Keratinocyte (primary cell): ENCODE measurements around the gene PACC1. TPM values are rescaled to one million over a fixed set of nuclear protein-coding genes. Genes with fewer than 3 reads are reported as not detected.

Source experiments
- DNase-seq: peaks from one replicate; pipeline ENCODE4 v3.0.0-alpha.2; 2011; ENCODE audit warnings: low read depth, missing footprints, low spot score
- FAIRE-seq: peaks from 2 replicates; lab custom pipeline; 2011; peaks lifted over from hg19 to GRCh38; lab: Jason Lieb, UNC
- H2AFZ ChIP-seq: 2 replicates; pipeline ENCODE4 v1.6.0; 2012; ENCODE audit warnings: low read length, control low read depth, inconsistent platforms; ENCODE audit not compliant: control insufficient read depth
- H3K27ac ChIP-seq: 2 replicates; pipeline ENCODE4 v1.5.1; 2011; ENCODE audit warnings: low read length; ENCODE audit not compliant: control insufficient read depth, insufficient read depth
- H3K27me3 ChIP-seq: 3 replicates; pipeline ENCODE4 v1.6.0; 2011; ENCODE audit warnings: low read length; ENCODE audit not compliant: control insufficient read depth, insufficient read depth; ENCODE audit errors: extremely low read depth
- H3K36me3 ChIP-seq, 2 experiments: 2 replicates in 1 of 2; 3 replicates in 1 of 2; pipeline ENCODE4 v1.5.1; 2011; ENCODE audit warnings: low read length in 2 of 2, mild to moderate bottlenecking in 1 of 2; ENCODE audit not compliant: control insufficient read depth in 2 of 2, insufficient read depth in 2 of 2; ENCODE audit errors: extremely low read depth in 1 of 2
- H3K4me1 ChIP-seq: 3 replicates; pipeline ENCODE4 v1.5.1; 2011; ENCODE audit warnings: low read length; ENCODE audit not compliant: control insufficient read depth, insufficient read depth; ENCODE audit errors: extremely low read depth
- H3K4me2 ChIP-seq: 3 replicates; pipeline ENCODE4 v1.6.0; 2011; ENCODE audit warnings: low read depth, low read length; ENCODE audit not compliant: control insufficient read depth, insufficient read depth; ENCODE audit errors: extremely low read depth
- H3K4me3 ChIP-seq, 3 experiments: fragments of 200-600 bp in 1 of 3; sonication (generic) in 1 of 3; 2 replicates in 2 of 3; 3 replicates in 1 of 3; pipeline ENCODE4 v1.5.1; 2011 to 2016; ENCODE audit warnings: low read length in 3 of 3, mild to moderate bottlenecking in 3 of 3, control low read depth in 2 of 3, inconsistent platforms in 1 of 3, low read depth in 1 of 3, mixed read lengths in 1 of 3, mixed run types in 1 of 3, moderate library complexity in 1 of 3; ENCODE audit not compliant: control insufficient read depth in 2 of 3, insufficient read depth in 2 of 3; ENCODE audit errors: extremely low read depth in 1 of 3
- H3K79me2 ChIP-seq: 2 replicates; pipeline ENCODE4 v1.6.0; 2012; ENCODE audit warnings: low read length; ENCODE audit not compliant: control insufficient read depth, insufficient read depth
- H3K9ac ChIP-seq: 3 replicates; pipeline ENCODE4 v1.6.0; 2011; ENCODE audit warnings: low read length; ENCODE audit not compliant: control insufficient read depth, insufficient read depth; ENCODE audit errors: extremely low read depth
- H3K9me1 ChIP-seq: 3 replicates; pipeline ENCODE4 v1.6.0; 2011; ENCODE audit warnings: low read length; ENCODE audit not compliant: control insufficient read depth, insufficient read depth; ENCODE audit errors: extremely low read depth
- H3K9me3 ChIP-seq: 2 replicates; pipeline ENCODE4 v1.5.1; 2012; ENCODE audit warnings: low read depth, low read length; ENCODE audit not compliant: control insufficient read depth
- H4K20me1 ChIP-seq: 3 replicates; pipeline ENCODE4 v1.6.0; 2011; ENCODE audit warnings: low read length; ENCODE audit not compliant: control insufficient read depth, insufficient read depth; ENCODE audit errors: extremely low read depth
- EZH2 ChIP-seq: IDR thresholded peaks from one replicate; pipeline ENCODE4 v1.6.1; 2012; ENCODE audit warnings: inconsistent platforms, mild to moderate bottlenecking, low read length, moderate library complexity
- dilution Hi-C: fragments of 300-500 bp; cut with MboI; formaldehyde crosslinking; loops from one replicate; pipeline ENCODE4 v1.7.0; 2020; ENCODE audit warnings: low sequenced_read_pairs; ENCODE audit not compliant: extremely low pct_ligation_motif_present
- polyA plus RNA-seq, 5 experiments: library from polyadenylated mRNA; depleted of rRNA in 3 of 5; stranded (reverse) in 3 of 5; stranded (forward) in 1 of 5; unstranded in 1 of 5; fragments of >200 nt; gene quantifications; 1 replicate in 1 of 5; 2 replicates in 3 of 5; 3 replicates in 1 of 5; pipeline versions ENCODE4 v1.2.1 to v1.2.3, GENCODE V29; 2011 to 2012; ENCODE audit warnings: missing spikeins in 2 of 5, low read depth in 1 of 5, low replicate concordance in 1 of 5
- TF ChIP-seq, protein P1 (sequence below), 3 experiments: IDR thresholded peaks in 1 of 3; conservative IDR thresholded peaks in 1 of 3; optimal IDR thresholded peaks in 1 of 3; 2 replicates in 2 of 3; 3 replicates in 1 of 3; pipeline versions ENCODE3 to v1.5.1; 2011; ENCODE audit warnings: low read length in 3 of 3, mild to moderate bottlenecking in 3 of 3, moderate library complexity in 2 of 3, control low read depth in 1 of 3, inconsistent platforms in 1 of 3; ENCODE audit not compliant: insufficient read depth in 2 of 3; ENCODE audit errors: extremely low read depth in 1 of 3

The PACC1 gene
- polyA plus RNA-seq, 1 donor (not counting 4 experiments of a cell fraction or from before 2014, with no cell fraction given), result 12.7 TPM

DNA sequence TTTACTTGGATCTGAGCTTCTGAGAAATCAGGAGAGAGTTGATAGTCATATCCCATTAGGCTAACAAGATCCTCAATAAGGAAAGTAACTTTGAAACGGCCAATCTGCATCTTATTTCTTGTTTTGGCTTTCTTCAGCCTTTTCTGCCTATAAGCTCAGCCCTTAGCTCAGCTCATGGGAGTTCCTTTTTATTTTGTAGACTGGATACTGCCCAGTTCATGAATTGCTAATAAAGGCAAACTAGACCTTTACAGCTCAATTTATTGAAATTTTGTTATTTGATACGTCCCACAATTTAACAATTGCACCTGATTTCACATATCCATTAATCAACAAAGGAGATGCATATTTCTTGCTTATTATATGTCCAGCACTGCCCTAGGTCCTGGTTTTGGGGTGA lies 40.7 kb upstream of the PACC1 start:
- no peaks in the 10 kb centered on the region for H3K9me3 ChIP-seq
- H3K79me2 ChIP-seq, result no peaks in the 10 kb centered on the region
- H3K27me3 ChIP-seq, result no peaks in the 10 kb centered on the region
- H3K4me3 ChIP-seq, result no peak overlapping the region
- H3K4me1 ChIP-seq, result no peaks in the 10 kb centered on the region
- no peaks in the 10 kb centered on the region for H4K20me1 ChIP-seq
- H3K36me3 ChIP-seq, result no peaks in the 10 kb centered on the region
- FAIRE-seq (no peak), DNase-seq (no peak)
- H3K9me1 ChIP-seq, result no peaks in the 10 kb centered on the region
- dilution Hi-C loops, result no loop called here
- no peak overlapping the region for H3K27ac ChIP-seq
- no peak overlapping the region for H3K4me2 ChIP-seq
- H3K9ac ChIP-seq, result no peak overlapping the region
- no peak for TF ChIP-seq EZH2
- TF ChIP-seq, protein P1, sequence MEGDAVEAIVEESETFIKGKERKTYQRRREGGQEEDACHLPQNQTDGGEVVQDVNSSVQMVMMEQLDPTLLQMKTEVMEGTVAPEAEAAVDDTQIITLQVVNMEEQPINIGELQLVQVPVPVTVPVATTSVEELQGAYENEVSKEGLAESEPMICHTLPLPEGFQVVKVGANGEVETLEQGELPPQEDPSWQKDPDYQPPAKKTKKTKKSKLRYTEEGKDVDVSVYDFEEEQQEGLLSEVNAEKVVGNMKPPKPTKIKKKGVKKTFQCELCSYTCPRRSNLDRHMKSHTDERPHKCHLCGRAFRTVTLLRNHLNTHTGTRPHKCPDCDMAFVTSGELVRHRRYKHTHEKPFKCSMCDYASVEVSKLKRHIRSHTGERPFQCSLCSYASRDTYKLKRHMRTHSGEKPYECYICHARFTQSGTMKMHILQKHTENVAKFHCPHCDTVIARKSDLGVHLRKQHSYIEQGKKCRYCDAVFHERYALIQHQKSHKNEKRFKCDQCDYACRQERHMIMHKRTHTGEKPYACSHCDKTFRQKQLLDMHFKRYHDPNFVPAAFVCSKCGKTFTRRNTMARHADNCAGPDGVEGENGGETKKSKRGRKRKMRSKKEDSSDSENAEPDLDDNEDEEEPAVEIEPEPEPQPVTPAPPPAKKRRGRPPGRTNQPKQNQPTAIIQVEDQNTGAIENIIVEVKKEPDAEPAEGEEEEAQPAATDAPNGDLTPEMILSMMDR (optimal IDR thresholded peaks at IDR 0.05 in 1 of 3, IDR thresholded peaks at IDR 0.05 in 1 of 3, conservative IDR thresholded peaks at IDR 0.05 in 1 of 3; ENCODE audit: extremely low read depth in 1 of 3, insufficient read depth in 2 of 3, low read length in 3 of 3), result no peak
- no peak overlapping the region for H2AFZ ChIP-seq

DNA sequence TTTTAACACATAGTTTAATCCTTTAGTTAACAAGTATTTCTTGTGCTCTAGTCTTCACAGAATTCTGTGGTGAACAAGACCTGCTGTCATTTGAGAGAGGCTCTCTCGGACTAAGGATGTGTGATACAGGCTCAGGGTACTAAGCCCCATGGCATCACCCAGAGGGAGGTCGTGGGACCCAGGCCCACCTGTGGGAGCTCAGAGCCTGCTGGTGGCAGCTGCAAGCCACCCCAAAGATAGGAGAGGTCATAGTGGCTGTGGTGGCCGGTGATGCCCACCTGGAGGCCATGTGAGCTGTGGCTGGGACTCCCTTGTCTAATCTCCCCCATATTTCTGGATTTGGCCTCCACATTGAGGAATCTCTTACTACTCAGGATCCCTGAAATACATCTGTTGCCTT lies 40.1 kb upstream of the PACC1 start:
- Histone ChIP-seq H3K27me3 (no peaks in the 10 kb centered on the region), H3K4me2 (no peak overlapping the region), H3K9me1 (no peaks in the 10 kb centered on the region), H3K9ac (no peak overlapping the region), H3K9me3 (no peaks in the 10 kb centered on the region), H3K4me1 (no peaks in the 10 kb centered on the region), H3K36me3 (no peaks in the 10 kb centered on the region), H3K79me2 (no peaks in the 10 kb centered on the region), H3K4me3 (no peak overlapping the region), H4K20me1 (no peaks in the 10 kb centered on the region), H3K27ac (no peak overlapping the region), H2AFZ (no peak overlapping the region)
- no peak for FAIRE-seq
- dilution Hi-C loops, result no loop called here
- no peak for DNase-seq
- TF ChIP-seq EZH2, result no peak
- TF ChIP-seq, protein P1 (optimal IDR thresholded peaks at IDR 0.05 in 1 of 3, IDR thresholded peaks at IDR 0.05 in 1 of 3, conservative IDR thresholded peaks at IDR 0.05 in 1 of 3; ENCODE audit: extremely low read depth in 1 of 3, insufficient read depth in 2 of 3, low read length in 3 of 3), result no peak
